ENCODE measurements around the gene BCL6B.

BCL6B gene

DNA sequence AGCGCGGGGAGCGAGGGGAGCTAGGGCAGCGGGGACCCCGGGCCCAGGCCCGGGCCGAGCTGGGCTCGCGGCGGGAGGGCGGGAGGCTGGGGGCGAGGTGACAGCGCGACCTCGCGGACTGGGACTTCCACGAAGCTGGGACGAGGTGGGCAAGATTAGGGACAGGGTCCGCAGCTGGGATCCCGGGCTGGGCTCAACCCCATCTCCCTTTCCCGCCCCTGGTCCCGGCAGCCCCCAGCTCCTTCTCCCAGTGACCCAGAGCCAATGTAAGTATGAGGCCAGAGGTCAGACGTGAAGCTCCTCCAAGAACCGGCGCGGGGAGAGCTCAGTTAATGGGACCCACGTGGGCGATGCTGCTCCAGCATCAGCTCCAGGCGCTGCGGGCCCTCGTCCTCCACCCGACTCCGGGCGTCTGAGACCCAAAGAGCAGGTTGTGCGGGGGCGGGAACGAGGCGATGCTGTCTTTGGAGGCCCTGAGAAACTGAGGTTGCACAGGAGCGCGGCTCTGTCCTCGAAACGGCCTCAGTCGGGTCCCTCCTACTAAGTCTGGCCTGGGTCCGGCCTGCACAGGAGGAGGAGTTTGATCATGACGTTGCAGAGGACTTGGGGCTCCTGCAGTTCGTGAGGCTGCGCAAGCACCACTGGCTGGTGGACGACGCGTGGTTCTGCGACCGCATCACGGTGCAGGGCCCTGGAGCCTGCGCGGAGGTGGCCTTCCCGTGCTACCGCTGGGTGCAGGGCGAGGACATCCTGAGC, 26.4 kb upstream of the BCL6B start:
- H3K9me3 ChIP-seq (ENCODE audit: control insufficient read depth, insufficient read depth, low read length): no peaks in the 10 kb centered on the region
- H3K36me3 ChIP-seq (ENCODE audit: control insufficient read depth, insufficient read depth, low read length): peaks cover 6% of the 10 kb centered on the region; the same call in 1 of the 2 replicates
- H3K4me1 ChIP-seq (ENCODE audit: control insufficient read depth, insufficient read depth, low read length): no peaks in the 10 kb centered on the region
- H3K4me3 ChIP-seq (ENCODE audit: low read depth, low read length): peak overlapping the region; percentile 77; the same call in 1 of the 2 replicates
- peaks cover 36% of the 10 kb centered on the region for H3K27me3 ChIP-seq (ENCODE audit: control insufficient read depth, insufficient read depth, low read length)
- H3K9ac ChIP-seq (ENCODE audit: low read depth, low read length): no peak overlapping the region
- no peak overlapping the region for H3K27ac ChIP-seq (ENCODE audit: low read depth, low read length)

DNA sequence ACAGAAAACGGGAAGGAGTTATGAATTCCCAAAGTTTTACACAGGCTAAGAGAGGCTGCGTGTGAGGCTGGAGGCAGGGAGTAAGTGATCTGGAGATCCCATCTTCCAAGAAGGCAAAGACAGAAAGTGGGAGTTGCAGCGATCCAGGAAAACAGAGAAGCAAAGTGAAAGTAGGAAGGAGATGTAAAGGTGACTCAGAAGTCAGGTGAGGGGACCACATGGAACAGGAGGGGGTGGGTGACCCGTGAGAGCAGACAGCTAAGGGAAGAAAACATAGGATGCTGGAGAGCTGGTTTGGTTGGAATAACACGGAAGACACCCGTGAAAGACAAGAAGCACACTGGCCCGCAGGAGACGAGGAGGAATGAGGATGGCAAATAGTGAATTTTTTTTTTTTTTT, 25.7 kb upstream of the BCL6B start:
- Histone ChIP-seq H3K27me3 (ENCODE audit: control insufficient read depth, insufficient read depth, low read length) (peaks cover 36% of the 10 kb centered on the region), H3K36me3 (ENCODE audit: control insufficient read depth, insufficient read depth, low read length) (peaks cover 13% of the 10 kb centered on the region), H3K4me1 (ENCODE audit: control insufficient read depth, insufficient read depth, low read length) (no peaks in the 10 kb centered on the region), H3K9me3 (ENCODE audit: control insufficient read depth, insufficient read depth, low read length) (no peaks in the 10 kb centered on the region), H3K9ac (ENCODE audit: low read depth, low read length) (no peak overlapping the region), H3K27ac (ENCODE audit: low read depth, low read length) (no peak overlapping the region), H3K4me3 (ENCODE audit: low read depth, low read length) (no peak overlapping the region)

- H3K27ac ChIP-seq (ENCODE audit: low read depth, low read length): no peak overlapping the region
- peaks cover 32% of the 10 kb centered on the region for H3K27me3 ChIP-seq (ENCODE audit: control insufficient read depth, insufficient read depth, low read length)
- no peaks in the 10 kb centered on the region for H3K9me3 ChIP-seq (ENCODE audit: control insufficient read depth, insufficient read depth, low read length)
- H3K9ac ChIP-seq (ENCODE audit: low read depth, low read length): no peak overlapping the region
- no peak overlapping the region for H3K4me3 ChIP-seq (ENCODE audit: low read depth, low read length)
- H3K4me1 ChIP-seq (ENCODE audit: control insufficient read depth, insufficient read depth, low read length): no peaks in the 10 kb centered on the region
- H3K36me3 ChIP-seq (ENCODE audit: control insufficient read depth, insufficient read depth, low read length): peaks cover 23% of the 10 kb centered on the region
These were observed 23.9 kb upstream of the BCL6B start for GRCh38 chr17:6998855-6999508.

- Histone ChIP-seq H3K27me3 (ENCODE audit: control insufficient read depth, insufficient read depth, low read length) (peaks cover 9% of the 10 kb centered on the region), H3K4me1 (ENCODE audit: control insufficient read depth, insufficient read depth, low read length) (no peaks in the 10 kb centered on the region), H3K36me3 (ENCODE audit: control insufficient read depth, insufficient read depth, low read length) (peaks cover 23% of the 10 kb centered on the region), H3K27ac (ENCODE audit: low read depth, low read length) (no peak overlapping the region), H3K4me3 (ENCODE audit: low read depth, low read length) (no peak overlapping the region), H3K9me3 (ENCODE audit: control insufficient read depth, insufficient read depth, low read length) (no peaks in the 10 kb centered on the region), H3K9ac (ENCODE audit: low read depth, low read length) (no peak overlapping the region)
These were observed 21.4 kb upstream of the BCL6B start for GRCh38 chr17:7001318-7001961.

DNA sequence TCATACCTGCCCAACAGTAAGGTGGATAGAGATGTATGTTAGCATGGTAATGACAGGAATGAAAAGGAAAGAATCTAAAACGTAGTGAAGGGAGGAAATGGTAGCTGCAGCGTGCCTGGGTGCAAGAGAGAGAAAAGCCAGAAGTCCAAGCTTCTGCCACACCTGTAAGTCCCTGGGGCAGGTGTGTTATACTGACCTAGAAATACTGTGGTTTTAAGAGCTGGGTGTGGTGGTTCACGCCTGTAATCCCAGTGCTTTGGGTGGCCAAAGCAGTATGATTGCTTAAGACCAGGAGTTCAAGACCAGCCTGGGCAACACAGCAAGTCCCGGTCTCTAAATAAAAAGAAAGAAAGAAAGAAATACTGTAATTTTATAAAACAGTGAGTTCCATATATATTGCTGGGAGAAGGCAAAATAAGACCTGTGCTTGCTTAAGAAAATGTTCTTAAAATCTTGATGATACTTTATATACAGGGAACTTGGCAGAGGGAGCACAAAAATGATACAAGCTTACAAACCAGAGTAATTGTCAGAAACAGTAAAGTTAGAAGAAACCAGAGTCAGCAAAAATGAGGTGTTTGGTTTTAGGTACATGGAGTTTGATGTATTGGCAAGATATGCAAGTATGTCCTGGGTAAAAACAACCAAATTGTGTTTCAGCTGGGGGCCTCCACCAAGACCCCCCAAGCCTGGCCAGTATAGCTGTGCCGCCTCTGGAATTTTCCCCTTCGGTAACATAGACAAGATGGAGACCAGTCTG, 20.4 kb upstream of the BCL6B start:
- Histone ChIP-seq H3K4me3 (ENCODE audit: low read depth, low read length) (no peak overlapping the region), H3K36me3 (ENCODE audit: control insufficient read depth, insufficient read depth, low read length) (peaks cover 23% of the 10 kb centered on the region)

DNA sequence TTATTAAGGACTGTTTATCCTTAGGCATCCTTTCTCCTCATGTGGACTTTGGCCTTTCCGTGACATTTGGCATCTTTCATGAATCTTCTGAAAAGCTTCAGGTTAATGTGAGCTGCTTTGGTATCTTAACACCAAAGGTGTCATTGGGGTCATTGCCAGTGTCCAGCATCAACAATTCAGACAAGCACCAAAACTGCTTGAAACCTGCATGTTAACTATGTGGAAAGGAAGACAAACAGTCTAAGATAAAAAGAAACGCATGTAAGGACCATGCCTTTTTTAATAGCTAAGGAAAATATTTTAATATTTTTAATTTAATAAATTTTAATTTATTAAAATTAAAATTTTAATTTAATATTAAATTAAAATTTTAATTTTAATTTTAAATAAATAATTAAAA, 19.1 kb upstream of the BCL6B start:
- H3K4me3 ChIP-seq (ENCODE audit: low read depth, low read length): no peak overlapping the region
- H3K36me3 ChIP-seq (ENCODE audit: control insufficient read depth, insufficient read depth, low read length): peaks cover 21% of the 10 kb centered on the region
- no peaks in the 10 kb centered on the region for H3K4me1 ChIP-seq (ENCODE audit: control insufficient read depth, insufficient read depth, low read length)
- no peaks in the 10 kb centered on the region for H3K9me3 ChIP-seq (ENCODE audit: control insufficient read depth, insufficient read depth, low read length)
- H3K27me3 ChIP-seq (ENCODE audit: control insufficient read depth, insufficient read depth, low read length): no peaks in the 10 kb centered on the region
- H3K9ac ChIP-seq (ENCODE audit: low read depth, low read length): no peak overlapping the region
- H3K27ac ChIP-seq (ENCODE audit: low read depth, low read length): no peak overlapping the region

More for the DNA sequence above, 20.4 kb upstream of the BCL6B start:
- H3K27me3 ChIP-seq (ENCODE audit: control insufficient read depth, insufficient read depth, low read length): no peaks in the 10 kb centered on the region
- no peaks in the 10 kb centered on the region for H3K4me1 ChIP-seq (ENCODE audit: control insufficient read depth, insufficient read depth, low read length)
- no peaks in the 10 kb centered on the region for H3K9me3 ChIP-seq (ENCODE audit: control insufficient read depth, insufficient read depth, low read length)
- no peak overlapping the region for H3K9ac ChIP-seq (ENCODE audit: low read depth, low read length)
- no peak overlapping the region for H3K27ac ChIP-seq (ENCODE audit: low read depth, low read length)

DNA sequence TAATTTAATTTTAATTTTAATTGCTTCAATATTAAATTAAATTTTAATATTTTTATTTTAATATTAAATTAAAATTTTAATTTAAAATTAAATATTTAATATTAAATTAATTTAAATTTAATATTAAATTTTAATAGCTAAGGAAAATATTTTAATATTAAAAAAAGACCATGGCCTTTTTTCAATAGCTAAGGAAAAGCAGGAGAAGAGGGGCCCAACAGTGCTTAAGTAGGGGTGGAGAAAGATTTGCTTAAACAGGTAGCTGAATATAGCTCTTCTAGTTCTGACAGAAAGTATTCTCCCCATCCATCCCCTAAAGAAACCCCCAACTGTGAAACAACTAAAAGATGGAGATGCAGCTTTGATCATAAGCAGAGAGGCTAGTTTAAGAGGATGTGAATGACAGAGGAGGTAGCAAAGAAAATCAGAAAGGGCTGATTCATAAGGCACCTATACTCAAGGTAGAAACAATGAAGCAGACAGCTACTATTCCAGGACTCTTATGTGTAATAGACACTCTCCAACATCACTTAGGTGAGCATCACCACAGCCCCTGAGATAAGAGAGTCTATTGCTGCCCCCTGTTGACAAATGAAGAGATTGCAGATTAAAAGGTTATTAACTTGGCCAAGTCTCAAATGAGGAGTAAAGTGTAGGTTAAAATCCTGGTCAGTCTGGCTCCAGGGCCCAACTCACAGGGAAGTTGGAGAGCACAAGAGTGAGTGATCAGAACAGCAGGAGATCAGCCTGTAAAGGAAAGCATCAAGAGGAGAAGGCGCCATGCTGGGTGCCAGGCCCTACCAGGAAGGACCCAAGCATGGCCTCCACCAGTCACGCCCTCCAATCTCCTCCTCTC, 18.2 kb upstream of the BCL6B start:
- Histone ChIP-seq H3K27ac (ENCODE audit: low read depth, low read length) (no peak overlapping the region), H3K36me3 (ENCODE audit: control insufficient read depth, insufficient read depth, low read length) (peaks cover 25% of the 10 kb centered on the region), H3K4me1 (ENCODE audit: control insufficient read depth, insufficient read depth, low read length) (no peaks in the 10 kb centered on the region), H3K27me3 (ENCODE audit: control insufficient read depth, insufficient read depth, low read length) (no peaks in the 10 kb centered on the region), H3K9me3 (ENCODE audit: control insufficient read depth, insufficient read depth, low read length) (no peaks in the 10 kb centered on the region), H3K4me3 (ENCODE audit: low read depth, low read length) (no peak overlapping the region), H3K9ac (ENCODE audit: low read depth, low read length) (no peak overlapping the region)

DNA sequence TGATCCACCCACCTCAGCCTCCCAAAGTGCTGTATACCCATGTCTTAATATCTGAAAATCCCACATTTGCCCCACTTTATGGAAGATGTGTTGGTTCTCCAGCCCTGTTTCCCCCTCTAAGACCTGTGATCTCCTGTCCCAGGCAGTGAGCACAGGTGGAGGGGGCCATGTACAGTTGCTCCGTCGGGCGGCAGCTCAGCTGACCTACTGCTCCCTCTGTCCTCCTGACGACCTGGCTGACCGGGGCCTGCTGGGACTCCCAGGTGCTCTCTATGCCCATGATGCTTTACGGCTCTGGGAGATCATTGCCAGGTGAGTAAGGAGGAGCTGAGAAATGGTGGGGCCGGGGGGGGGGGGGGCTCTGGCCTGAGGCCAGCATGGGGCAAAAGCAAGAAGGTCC, 17.1 kb upstream of the BCL6B start:
- Histone ChIP-seq H3K27ac (ENCODE audit: low read depth, low read length) (no peak overlapping the region), H3K4me1 (ENCODE audit: control insufficient read depth, insufficient read depth, low read length) (no peaks in the 10 kb centered on the region), H3K9me3 (ENCODE audit: control insufficient read depth, insufficient read depth, low read length) (no peaks in the 10 kb centered on the region), H3K4me3 (ENCODE audit: low read depth, low read length) (no peak overlapping the region), H3K36me3 (ENCODE audit: control insufficient read depth, insufficient read depth, low read length) (peaks cover 24% of the 10 kb centered on the region), H3K9ac (ENCODE audit: low read depth, low read length) (no peak overlapping the region), H3K27me3 (ENCODE audit: control insufficient read depth, insufficient read depth, low read length) (no peaks in the 10 kb centered on the region)

DNA sequence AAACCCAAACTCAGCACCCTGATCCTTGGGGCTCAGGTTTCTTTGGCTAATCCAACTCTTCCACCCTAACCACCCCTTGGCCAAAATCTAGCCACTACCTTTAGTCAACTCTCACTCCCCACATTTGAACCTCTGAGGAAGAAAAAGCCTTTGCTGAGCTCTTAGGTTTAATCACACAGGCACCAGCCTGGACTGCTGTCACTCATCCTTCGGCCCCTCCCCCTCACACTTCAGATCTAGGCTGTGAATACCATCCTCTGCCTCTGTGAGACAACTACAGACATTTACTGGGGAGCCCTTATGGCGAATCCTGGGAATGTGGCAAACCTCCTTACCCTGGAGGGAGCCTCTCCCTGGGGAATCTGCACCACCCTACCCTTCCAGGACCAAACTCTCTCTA, 15.7 kb upstream of the BCL6B start:
- no peaks in the 10 kb centered on the region for H3K9me3 ChIP-seq (ENCODE audit: control insufficient read depth, insufficient read depth, low read length)
- no peaks in the 10 kb centered on the region for H3K27me3 ChIP-seq (ENCODE audit: control insufficient read depth, insufficient read depth, low read length)
- H3K4me1 ChIP-seq (ENCODE audit: control insufficient read depth, insufficient read depth, low read length): no peaks in the 10 kb centered on the region
- no peak overlapping the region for H3K27ac ChIP-seq (ENCODE audit: low read depth, low read length)
- H3K4me3 ChIP-seq (ENCODE audit: low read depth, low read length): no peak overlapping the region
- H3K9ac ChIP-seq (ENCODE audit: low read depth, low read length): no peak overlapping the region
- peaks cover 17% of the 10 kb centered on the region for H3K36me3 ChIP-seq (ENCODE audit: control insufficient read depth, insufficient read depth, low read length)

DNA sequence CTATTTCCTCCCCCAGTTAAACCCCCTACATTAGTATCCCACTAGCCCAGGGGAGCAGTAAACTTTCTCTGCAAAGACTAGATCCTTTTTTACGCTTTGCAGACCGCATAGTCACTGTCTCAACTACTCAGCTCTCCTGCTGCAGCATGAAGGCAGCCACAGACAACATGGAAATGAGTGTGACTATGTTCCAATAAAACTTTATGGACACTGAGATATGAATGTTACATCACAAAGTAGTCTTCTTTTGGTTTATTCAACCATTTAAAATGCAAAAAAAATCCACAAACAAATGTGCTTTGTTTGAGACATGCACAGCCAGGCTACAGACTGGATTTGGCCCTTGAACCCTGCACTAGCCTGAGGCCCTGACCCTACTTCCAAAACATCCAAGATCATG, 12.3 kb upstream of the BCL6B start:
- H3K27me3 ChIP-seq (ENCODE audit: control insufficient read depth, insufficient read depth, low read length): no peaks in the 10 kb centered on the region
- no peak overlapping the region for H3K27ac ChIP-seq (ENCODE audit: low read depth, low read length)
- no peaks in the 10 kb centered on the region for H3K9me3 ChIP-seq (ENCODE audit: control insufficient read depth, insufficient read depth, low read length)
- no peak overlapping the region for H3K4me3 ChIP-seq (ENCODE audit: low read depth, low read length)
- H3K9ac ChIP-seq (ENCODE audit: low read depth, low read length): no peak overlapping the region
- H3K36me3 ChIP-seq (ENCODE audit: control insufficient read depth, insufficient read depth, low read length): peaks cover 7% of the 10 kb centered on the region
- H3K4me1 ChIP-seq (ENCODE audit: control insufficient read depth, insufficient read depth, low read length): peaks cover 9% of the 10 kb centered on the region
